HepG2 (cell line): ENCODE results near the gene TMEFF1. TPM values are rescaled to one million over a fixed set of nuclear protein-coding genes. Genes with fewer than 3 reads are reported as not detected.

Experiments
- ATAC-seq: fragments of 200-7000 bp; cut with Tn5 transposase; 3 replicates; pipeline ENCODE4 v1.9.1; 2020; ENCODE audit warnings: mild to moderate bottlenecking, moderate library complexity
- BruUV-seq: library from RNA; stranded (reverse); fragments of 400-500 nt; replicated peaks from 2 replicates; lab custom pipeline; 2021; lab: Mats Ljungman, UMichigan
- CTCF ChIA-PET: fragments of 300-600 bp; formaldehyde crosslinking; extraction: SDS; loops from one replicate; lab custom pipeline; 2021; ENCODE audit warnings: low total read pairs, inconsistent platforms, low intra/inter-chr PET ratio; lab: Yijun Ruan, JAX
- POLR2A ChIA-PET: fragments of 350-600 bp; sonication (Branson Sonifier 250); formaldehyde crosslinking; loops from one replicate; lab custom pipeline; 2020; ENCODE audit warnings: antibody characterized with exemption, inconsistent platforms; lab: Yijun Ruan, JAX
- DNase-seq: peaks from one replicate; pipeline ENCODE4 v3.0.0-alpha.2; 2015; ENCODE audit warnings: low spot score
- FAIRE-seq: peaks from 3 replicates; lab custom pipeline; 2011; peaks lifted over from hg19 to GRCh38; lab: Jason Lieb, UNC
- H2AFZ ChIP-seq: one replicate; pipeline ENCODE4 v1.6.1; 2011; ENCODE audit warnings: low read length, inconsistent platforms
- H3K27ac ChIP-seq: fragments of 300-600 bp; 3 replicates; pipeline ENCODE4 v1.8.0; 2011; ENCODE audit warnings: mixed run types, mild to moderate bottlenecking, mixed read lengths, low read length, inconsistent platforms; ENCODE audit not compliant: insufficient read depth; ENCODE audit errors: extremely low read length
- H3K27me3 ChIP-seq, 2 experiments: fragments of 200-600 bp in 1 of 2; 2 replicates in 1 of 2; 3 replicates in 1 of 2; pipeline versions ENCODE4 v1.6.0 to v1.8.0; 2011; ENCODE audit warnings: low read length in 2 of 2, mild to moderate bottlenecking in 2 of 2, moderate library complexity in 2 of 2, inconsistent platforms in 1 of 2; ENCODE audit not compliant: insufficient read depth in 2 of 2, control insufficient read depth in 1 of 2
- H3K36me3 ChIP-seq, 2 experiments: fragments of 200-600 bp in 1 of 2; replicated peaks in 1 of 2; 2 replicates in 1 of 2; 3 replicates in 1 of 2; pipeline versions ENCODE4 v1.5.1 to v1.8.0; 2011; ENCODE audit warnings: low read length in 2 of 2, inconsistent platforms in 1 of 2; ENCODE audit not compliant: insufficient read depth in 2 of 2, control insufficient read depth in 1 of 2
- H3K4me1 ChIP-seq: 2 replicates; pipeline ENCODE4 v1.5.1; 2012; ENCODE audit warnings: low read length, inconsistent platforms; ENCODE audit not compliant: insufficient read depth
- H3K4me2 ChIP-seq: 2 replicates; pipeline ENCODE4 v1.6.0; 2011; ENCODE audit warnings: low read depth, low read length, inconsistent platforms
- H3K4me3 ChIP-seq, 3 experiments: fragments of 200-600 bp in 1 of 3; sonication (generic), shearing (Covaris generic) in 1 of 3; replicated peaks in 1 of 3; 2 replicates each; pipeline ENCODE4 v1.5.1; 2011 to 2016; ENCODE audit warnings: low read length in 3 of 3, inconsistent platforms in 2 of 3, low read depth in 2 of 3, mild to moderate bottlenecking in 2 of 3, control low read depth in 1 of 3, mixed read lengths in 1 of 3; ENCODE audit not compliant: insufficient read depth in 1 of 3
- H3K79me2 ChIP-seq: one replicate; pipeline ENCODE4 v1.6.1; 2011; ENCODE audit warnings: low read length, inconsistent platforms; ENCODE audit not compliant: insufficient read depth
- H3K9ac ChIP-seq: 2 replicates; pipeline ENCODE4 v1.6.0; 2011; ENCODE audit warnings: mild to moderate bottlenecking, low read depth, low read length, inconsistent platforms; ENCODE audit not compliant: insufficient read depth
- H3K9me3 ChIP-seq: 2 replicates; pipeline ENCODE4 v1.5.1; 2012; ENCODE audit warnings: mild to moderate bottlenecking, low read length
- H4K20me1 ChIP-seq: 2 replicates; pipeline ENCODE4 v1.6.0; 2011; ENCODE audit warnings: inconsistent platforms, mild to moderate bottlenecking, low read length, moderate library complexity; ENCODE audit not compliant: insufficient read depth
- CBX1 ChIP-seq: IDR thresholded peaks from one replicate; pipeline ENCODE4 v1.6.1; 2016; ENCODE audit warnings: antibody characterized with exemption, low read depth
- FOSL1 ChIP-seq: sonication (generic); formaldehyde crosslinking; IDR thresholded peaks from 2 replicates; pipeline ENCODE4 v1.9.0; 2021; ENCODE audit warnings: missing genetic modification reagents, borderline replicate concordance
- JUND ChIP-seq: sonication (generic); formaldehyde crosslinking; IDR thresholded peaks from 2 replicates; pipeline ENCODE4 v1.8.0; 2022; ENCODE audit warnings: mild to moderate bottlenecking, missing genetic modification reagents
- MEIS1 ChIP-seq: sonication (generic); formaldehyde crosslinking; IDR thresholded peaks from 2 replicates; pipeline ENCODE4 v1.9.0; 2021; ENCODE audit warnings: mild to moderate bottlenecking, missing genetic modification reagents, moderate library complexity, borderline replicate concordance
- NCOA2 ChIP-seq: sonication (generic); formaldehyde crosslinking; IDR thresholded peaks from 2 replicates; pipeline ENCODE4 v1.8.0; 2022; ENCODE audit warnings: inconsistent platforms
- SALL1 ChIP-seq: sonication (generic); formaldehyde crosslinking; IDR thresholded peaks from 2 replicates; pipeline ENCODE4 v1.8.0; 2022; ENCODE audit warnings: mild to moderate bottlenecking, missing genetic modification reagents
- SMAD3 ChIP-seq: sonication (generic); formaldehyde crosslinking; IDR thresholded peaks from 2 replicates; pipeline ENCODE4 v1.4.0; 2020; ENCODE audit warnings: missing genetic modification reagents
- SRSF4 ChIP-seq: fragments of 200-400 bp; formaldehyde crosslinking; IDR thresholded peaks from one replicate; pipeline ENCODE4 v1.6.1; 2018; ENCODE audit warnings: mild to moderate bottlenecking, low read depth, low read length, moderate library complexity; ENCODE audit not compliant: poor library complexity, severe bottlenecking
- ZNF362 ChIP-seq: sonication (generic); formaldehyde crosslinking; IDR thresholded peaks from 2 replicates; pipeline ENCODE4 v1.4.0; 2020; ENCODE audit warnings: missing genetic modification reagents, mild to moderate bottlenecking, borderline replicate concordance
- ZNF468 ChIP-seq: sonication (generic); formaldehyde crosslinking; IDR thresholded peaks from 2 replicates; pipeline ENCODE4 v1.8.0; 2022; ENCODE audit warnings: mild to moderate bottlenecking, moderate library complexity, missing genetic modification reagents
- ZNF512 ChIP-seq: sonication (generic); formaldehyde crosslinking; IDR thresholded peaks from 2 replicates; pipeline ENCODE4 v1.4.0; 2020; ENCODE audit warnings: mild to moderate bottlenecking, missing genetic modification reagents
- WGBS: methylation state at CpG from one replicate; pipeline ENCODE4 v1.1.6; 2017; ENCODE audit warnings: low lambda C conversion rate; 5-methylcytosine and 5-hydroxymethylcytosine counted together
- in situ Hi-C: cut with HindIII; loops from 2 replicates; pipeline ENCODE4 v1.10.0; 2017; ENCODE audit warnings: low pct_unique_long_range_greater_than_20kb; ENCODE audit not compliant: extremely low pct_ligation_motif_present
- intact Hi-C: fragments of 100-400 bp; cut with micrococcal nuclease; formaldehyde crosslinking; loops from one replicate; pipeline ENCODE4 v1.10.0; 2022; ENCODE audit not compliant: unreplicated experiment
- polyA plus RNA-seq, 8 experiments: library from polyadenylated mRNA; depleted of rRNA in 3 of 8; stranded (reverse) in 7 of 8; unstranded in 1 of 8; fragments of >200 nt; fragmentation: Illumina TruSeq in 4 of 8; extraction: Trizol in 4 of 8; gene quantifications; 2 replicates each; pipeline versions ENCODE4 v1.2.1 to v1.2.3, GENCODE V29; 2011 to 2016; ENCODE audit warnings: low read depth in 4 of 8, missing spikeins in 1 of 8, mixed read lengths in 1 of 8; ENCODE audit not compliant: insufficient read depth in 1 of 8
- total RNA-seq, 5 experiments: library from RNA; depleted of rRNA; stranded (reverse); fragments of >200 nt; fragmentation: Illumina TruSeq; extraction: Trizol; gene quantifications; 2 replicates each; pipeline ENCODE4 v1.2.3, GENCODE V29; 2016; ENCODE audit warnings: low read depth in 1 of 5

Gene TMEFF1
- total and polyA plus RNA-seq, 2 of the 13 experiments (the other 11 are each of a cell fraction or from before 2014, with no cell fraction given) = 0.87 to 1.9 TPM

GRCh38 chr9:100554935-100555401 is 82.0 kb downstream of the TMEFF1 start:
- H3K9ac ChIP-seq = no peak overlapping the region
- no peaks in the 10 kb centered on the region for H3K79me2 ChIP-seq
- in situ Hi-C loops (no loop called here), intact Hi-C loops (no loop called here)
- no peak overlapping the region for H3K4me2 ChIP-seq
- no peaks in the 10 kb centered on the region for H3K27me3 ChIP-seq
- CTCF ChIA-PET = no interaction called here
- no peaks in the 10 kb centered on the region for H4K20me1 ChIP-seq
- TF ChIP-seq FOSL1 (CRISPR knock-in tag) = no peak
- TF ChIP-seq ZNF362 (CRISPR knock-in tag) = no peak
- TF ChIP-seq NCOA2 (CRISPR knock-in tag) = no peak
- TF ChIP-seq SALL1 (CRISPR knock-in tag) = no peak
- no peak for TF ChIP-seq CBX1
- no peak for TF ChIP-seq ZNF468 (CRISPR knock-in tag)
- TF ChIP-seq MEIS1 = no peak
- no peak for TF ChIP-seq ZNF512
- no peak for TF ChIP-seq SRSF4
- TF ChIP-seq SMAD3 (CRISPR knock-in tag) = no peak
- TF ChIP-seq JUND (CRISPR knock-in tag) = no peak
- DNase-seq (no peak), FAIRE-seq (no peak), ATAC-seq (no peak)
- POLR2A ChIA-PET = no interaction called here
- no peaks in the 10 kb centered on the region for H3K9me3 ChIP-seq
- no TSS peak for BruUV-seq
- 42% methylated on average over 2 of the region's 2 CpGs for WGBS
- no peak overlapping the region for H2AFZ ChIP-seq
- H3K4me1 ChIP-seq = no peaks in the 10 kb centered on the region
- no peak overlapping the region for H3K27ac ChIP-seq
- no peak overlapping the region for H3K4me3 ChIP-seq
- H3K36me3 ChIP-seq = no peaks in the 10 kb centered on the region
